Activated T-cell treated with anti-CD3 and anti-CD28 coated beads, Interleukin-2, amount 50 U/mL, for 48 hours (primary cell): ENCODE measurements around the gene CAMTA2.
"Not testable (repeated sequence)": the region's sequence is repeated elsewhere in the genome, so short reads cannot be mapped to it uniquely, and the experiment has no call there.

Experiments used
- DNase-seq, 2 experiments: peaks; one replicate each; pipeline ENCODE4 v3.0.0-alpha.2; 2020

CAMTA2 gene

GRCh38 chr17:4945944-4946280 is 41.6 kb downstream of the CAMTA2 start:
- DNase-seq: no peak

GRCh38 chr17:4945176-4945943 is 42.1 kb downstream of the CAMTA2 start:
- DNase-seq: peak; percentile 91 to 93

- peak; percentile 69 to 71 for DNase-seq
These were observed 42.8 kb downstream of the CAMTA2 start for GRCh38 chr17:4944554-4945175.

- DNase-seq: peak; percentile 53 to 70
These were observed 43.3 kb downstream of the CAMTA2 start for GRCh38 chr17:4944163-4944553.

- DNase-seq: no peak
These were observed 44.5 kb downstream of the CAMTA2 start for GRCh38 chr17:4942760-4943508.

- DNase-seq: no peak
These were observed 46.2 kb downstream of the CAMTA2 start for GRCh38 chr17:4941319-4941610.

- peak; percentile 70 for DNase-seq
These were observed 46.7 kb downstream of the CAMTA2 start for GRCh38 chr17:4940555-4941318.

GRCh38 chr17:4939796-4940554 is 47.5 kb downstream of the CAMTA2 start, which contains the start of the genes RNF167 and SLC25A11:
Gene RNF167, plus strand, starts transcription at chr17:4940268. Its CDS starts 642 bp downstream, at chr17:4940910.
Gene SLC25A11, minus strand, starts transcription at chr17:4940046. Its CDS starts 136 bp downstream, at chr17:4939910.
- DNase-seq: peak; percentile 98

- DNase-seq: no peak
These were observed 48.0 kb downstream of the CAMTA2 start for GRCh38 chr17:4939546-4939795.

GRCh38 chr17:4938688-4939545 is 48.6 kb downstream of the CAMTA2 start:
- DNase-seq: peak; percentile 48 to 53

- no peak for DNase-seq
These were observed 49.4 kb downstream of the CAMTA2 start for GRCh38 chr17:4938069-4938491.

GRCh38 chr17:4937553-4937952 is 49.9 kb downstream of the CAMTA2 start:
- no peak for DNase-seq

- DNase-seq: no peak
These were observed 51.0 kb downstream of the CAMTA2 start for GRCh38 chr17:4936436-4936835.

GRCh38 chr17:4935650-4936049 is 51.8 kb downstream of the CAMTA2 start:
- no peak for DNase-seq

- DNase-seq: peak; percentile 29 to 39
These were observed 53.1 kb downstream of the CAMTA2 start for GRCh38 chr17:4934173-4934979.

GRCh38 chr17:4933646-4934045 is 53.8 kb downstream of the CAMTA2 start:
- no peak for DNase-seq

- no peak for DNase-seq
These were observed 54.7 kb downstream of the CAMTA2 start for GRCh38 chr17:4932756-4933155.

GRCh38 chr17:4931963-4932362 is 55.5 kb downstream of the CAMTA2 start, which contains the start of gene GP1BA:
Gene GP1BA, plus strand, starts transcription at chr17:4932277. Its CDS starts 328 bp downstream, at chr17:4932605.
- DNase-seq: no peak

GRCh38 chr17:4928881-4929280 is 58.6 kb downstream of the CAMTA2 start:
- DNase-seq: no peak

- not testable (repeated sequence) for DNase-seq
These were observed 60.7 kb downstream of the CAMTA2 start for GRCh38 chr17:4926577-4927335.
